Measurements from ENCODE around the gene CCDC57. TPM values are rescaled to one million over a fixed set of nuclear protein-coding genes. Genes with fewer than 3 reads are reported as not detected.

Gene CCDC57
- total RNA-seq, 2 donors from 2014 or later: 5.1 to 7.4 TPM

DNA sequence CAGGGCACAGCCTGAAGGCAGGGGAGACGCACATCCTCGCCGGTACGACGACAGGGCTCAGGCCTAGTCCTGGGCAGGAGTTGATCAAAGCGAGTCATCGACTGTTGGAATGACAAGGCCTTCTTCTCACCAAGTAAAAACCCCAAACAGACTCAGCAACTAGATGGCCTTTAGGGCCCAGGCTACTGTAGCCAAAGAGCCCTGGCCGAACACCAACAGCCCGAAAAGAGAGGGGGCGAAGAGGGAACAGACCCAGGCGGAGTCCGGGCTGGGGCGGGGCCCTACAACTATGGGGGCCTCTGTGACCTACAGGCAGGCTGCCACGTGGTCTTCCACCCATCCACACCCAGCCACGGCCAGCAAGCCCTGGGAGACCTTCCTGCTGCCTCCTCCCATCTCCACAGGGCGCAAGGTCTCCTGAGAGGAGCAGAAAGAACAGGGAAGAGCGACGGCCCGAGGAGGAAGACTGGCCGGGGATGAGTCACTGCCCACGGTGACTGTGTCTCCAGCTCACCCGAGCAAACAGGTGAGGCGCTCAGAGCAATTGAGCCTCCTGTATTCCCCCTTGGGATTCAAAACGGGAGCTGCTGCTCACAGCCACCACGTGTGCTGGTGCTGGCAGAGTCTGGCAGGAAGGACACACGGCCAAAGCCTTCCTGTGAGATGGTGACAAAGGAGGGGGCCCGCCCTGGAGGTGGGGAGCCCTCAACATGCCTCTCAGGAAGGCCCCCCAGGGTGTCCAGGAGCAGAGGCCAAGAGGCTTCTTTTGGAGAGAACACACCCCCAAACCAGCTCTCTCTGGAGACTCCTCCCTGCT lies 33.9 kb upstream of the CCDC57 start:
- Histone ChIP-seq H3K4me3 (no peak overlapping the region), H3K27ac (peak overlapping the region; percentile 56 to 67), H3K4me1 (peaks cover 0 to 45% of the 10 kb centered on the region in 2 donors), H3K27me3 (no peaks in the 10 kb centered on the region), H3K9me3 (no peaks in the 10 kb centered on the region), H3K36me3 (peaks cover 87% of the 10 kb centered on the region)
- no peak for DNase-seq (ENCODE audit: low spot score)
- TF ChIP-seq, protein P1, sequence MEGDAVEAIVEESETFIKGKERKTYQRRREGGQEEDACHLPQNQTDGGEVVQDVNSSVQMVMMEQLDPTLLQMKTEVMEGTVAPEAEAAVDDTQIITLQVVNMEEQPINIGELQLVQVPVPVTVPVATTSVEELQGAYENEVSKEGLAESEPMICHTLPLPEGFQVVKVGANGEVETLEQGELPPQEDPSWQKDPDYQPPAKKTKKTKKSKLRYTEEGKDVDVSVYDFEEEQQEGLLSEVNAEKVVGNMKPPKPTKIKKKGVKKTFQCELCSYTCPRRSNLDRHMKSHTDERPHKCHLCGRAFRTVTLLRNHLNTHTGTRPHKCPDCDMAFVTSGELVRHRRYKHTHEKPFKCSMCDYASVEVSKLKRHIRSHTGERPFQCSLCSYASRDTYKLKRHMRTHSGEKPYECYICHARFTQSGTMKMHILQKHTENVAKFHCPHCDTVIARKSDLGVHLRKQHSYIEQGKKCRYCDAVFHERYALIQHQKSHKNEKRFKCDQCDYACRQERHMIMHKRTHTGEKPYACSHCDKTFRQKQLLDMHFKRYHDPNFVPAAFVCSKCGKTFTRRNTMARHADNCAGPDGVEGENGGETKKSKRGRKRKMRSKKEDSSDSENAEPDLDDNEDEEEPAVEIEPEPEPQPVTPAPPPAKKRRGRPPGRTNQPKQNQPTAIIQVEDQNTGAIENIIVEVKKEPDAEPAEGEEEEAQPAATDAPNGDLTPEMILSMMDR (IDR thresholded peaks at IDR 0.05): no peak

DNA sequence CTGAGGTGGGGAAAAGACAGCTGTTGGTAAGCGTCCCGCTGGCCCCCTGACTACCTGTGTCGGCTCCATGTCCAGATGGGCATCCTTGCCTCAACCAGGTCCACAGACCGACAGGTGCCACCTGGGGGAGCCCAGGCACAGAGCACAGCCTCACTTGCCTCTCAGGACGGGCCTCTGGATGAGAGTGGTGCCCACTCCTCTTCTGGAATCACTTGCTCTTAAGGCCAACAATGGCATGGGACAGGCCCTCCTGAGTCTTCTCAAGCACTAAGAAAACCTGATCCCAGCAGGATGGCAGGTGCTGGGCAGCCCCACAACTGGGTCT lies 33.4 kb upstream of the CCDC57 start:
- TF ChIP-seq, protein P1 (IDR thresholded peaks at IDR 0.05): no peak
- Histone ChIP-seq H3K4me3 (no peak overlapping the region), H3K36me3 (peaks cover 81% of the 10 kb centered on the region), H3K27me3 (no peaks in the 10 kb centered on the region), H3K9me3 (no peaks in the 10 kb centered on the region), H3K27ac (peak overlapping the region; percentile 56 to 67), H3K4me1 (peaks cover 0 to 51% of the 10 kb centered on the region in 2 donors)
- no peak for DNase-seq (ENCODE audit: low spot score)

DNA sequence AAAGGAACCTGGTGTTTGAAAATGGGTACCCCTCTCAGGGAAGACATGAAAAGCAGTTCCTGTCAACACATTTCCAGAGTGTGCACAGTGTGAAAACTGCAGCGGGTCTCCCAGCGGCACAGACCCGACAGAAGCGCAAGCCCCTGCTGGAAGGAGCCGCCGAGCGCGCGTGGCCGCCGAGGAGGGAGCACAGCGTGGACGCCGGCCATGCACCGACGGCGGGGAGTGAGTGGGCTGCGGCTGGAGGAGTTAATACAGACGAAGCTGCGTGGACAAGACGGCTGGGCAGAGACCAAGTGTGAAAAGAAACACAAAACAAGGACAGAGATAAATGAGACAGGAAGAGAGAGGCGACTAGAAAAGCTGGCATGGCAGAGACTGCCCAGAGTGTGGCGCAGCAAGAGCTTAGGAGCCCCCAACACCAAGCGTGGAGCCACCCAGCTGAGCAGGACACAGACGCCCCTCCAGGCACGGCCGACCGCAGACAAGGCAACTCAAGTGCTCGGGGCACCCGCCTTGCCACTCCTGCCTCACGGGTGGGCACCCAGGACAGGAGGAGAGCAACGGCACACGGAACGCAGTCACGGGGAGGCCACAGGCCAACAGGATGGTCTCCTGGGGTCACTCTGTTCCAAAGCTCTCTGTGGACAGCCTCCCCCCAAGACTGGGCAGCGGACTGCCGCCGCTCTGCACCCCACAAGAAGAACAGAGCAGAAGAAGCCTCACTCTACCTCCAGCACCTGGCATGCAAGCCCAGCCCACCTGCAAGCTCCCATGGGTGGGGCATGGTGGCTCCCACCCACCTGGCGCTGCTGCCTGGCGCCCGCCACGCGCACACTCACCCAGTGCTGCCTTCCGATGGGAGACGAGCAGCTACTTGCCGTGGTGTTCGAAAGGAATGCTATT lies 32.7 kb upstream of the CCDC57 start:
- Histone ChIP-seq H3K9me3 (no peaks in the 10 kb centered on the region), H3K36me3 (peaks cover 75% of the 10 kb centered on the region), H3K27ac (no peak overlapping the region), H3K4me3 (no peak overlapping the region), H3K4me1 (peaks cover 0 to 57% of the 10 kb centered on the region in 2 donors), H3K27me3 (no peaks in the 10 kb centered on the region)
- DNase-seq (ENCODE audit: low spot score): no peak
- TF ChIP-seq, protein P1 (IDR thresholded peaks at IDR 0.05): no peak

DNA sequence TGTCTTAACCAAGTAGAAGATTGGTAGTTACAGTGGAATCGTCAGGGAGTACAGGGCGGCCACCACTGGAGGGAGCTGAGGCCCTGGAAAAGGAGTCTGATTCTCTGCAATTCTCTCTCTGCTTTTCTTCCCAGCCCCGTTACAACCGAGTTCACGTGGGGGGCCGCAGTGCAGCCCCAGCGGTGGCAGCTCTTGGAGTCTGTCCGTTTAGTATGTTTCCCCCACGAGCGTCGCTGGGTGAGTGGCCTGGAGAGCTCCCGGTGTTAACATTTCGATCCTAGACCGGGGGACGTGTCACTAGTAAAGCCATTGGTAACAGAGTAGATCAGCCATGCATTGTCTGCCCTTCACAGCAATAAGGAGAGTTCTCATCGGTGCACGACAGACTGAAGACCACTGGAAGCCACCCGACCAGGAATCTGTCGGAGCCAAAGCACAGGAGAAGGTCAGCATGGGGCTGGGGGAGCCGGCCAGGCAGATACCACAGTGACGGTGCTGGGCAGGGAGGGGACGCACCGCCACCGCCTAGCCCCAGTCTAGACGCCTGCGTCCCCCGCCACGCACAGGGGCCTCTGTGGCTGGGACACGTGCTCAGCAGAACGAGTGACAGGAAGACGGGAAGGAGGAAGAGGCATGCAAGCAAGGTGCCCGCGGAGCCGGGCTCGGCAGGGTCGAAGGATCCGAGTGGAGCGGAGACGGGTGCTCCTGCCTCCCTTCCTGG lies 31.9 kb upstream of the CCDC57 start:
- H3K27ac ChIP-seq: no peak overlapping the region
- H3K4me1 ChIP-seq: peaks cover 0 to 65% of the 10 kb centered on the region in 2 donors
- TF ChIP-seq, protein P1 (IDR thresholded peaks at IDR 0.05): peak in 1 of 2 donors; percentile 57
- H3K27me3 ChIP-seq: no peaks in the 10 kb centered on the region
- no peak for DNase-seq (ENCODE audit: low spot score)
- H3K36me3 ChIP-seq: peaks cover 71% of the 10 kb centered on the region
- no peak overlapping the region for H3K4me3 ChIP-seq
- H3K9me3 ChIP-seq: no peaks in the 10 kb centered on the region

DNA sequence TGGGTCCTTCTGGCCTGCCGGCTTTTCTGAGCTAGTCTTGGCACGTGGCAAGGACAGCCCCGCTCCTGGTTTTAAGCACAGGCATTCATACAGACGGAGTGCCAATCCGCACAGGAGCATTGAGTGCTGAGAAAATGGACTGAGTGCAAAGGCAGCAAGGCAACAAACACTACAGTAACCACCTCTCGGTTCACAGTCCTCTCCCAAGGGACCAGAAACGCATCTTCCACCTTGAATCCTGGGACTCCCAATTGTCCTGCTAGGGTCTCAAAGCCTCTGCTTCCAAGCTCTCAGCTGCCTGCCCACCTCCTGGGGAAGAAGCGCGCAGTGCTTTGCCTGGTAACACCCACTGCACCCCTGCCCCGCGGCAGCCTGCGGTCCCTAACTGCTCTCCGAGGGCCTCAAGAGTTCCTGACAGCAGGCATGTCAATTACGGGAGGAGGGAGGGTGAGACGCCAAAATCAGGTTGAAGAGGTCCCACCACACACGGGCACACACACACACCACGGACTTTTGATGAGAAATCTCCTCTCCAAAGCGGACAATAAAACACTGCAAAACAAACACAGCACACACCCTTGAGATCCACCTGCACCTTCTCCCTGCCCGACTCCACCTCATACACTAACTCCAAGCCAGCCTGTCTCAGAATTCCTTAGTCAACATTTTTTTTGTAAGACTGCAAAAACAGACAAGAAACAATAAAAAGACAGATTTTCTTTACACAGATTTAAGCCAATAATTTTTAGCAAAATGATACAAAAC lies 31.2 kb upstream of the CCDC57 start:
- H3K36me3 ChIP-seq: peaks cover 63% of the 10 kb centered on the region
- no peak overlapping the region for H3K4me3 ChIP-seq
- no peak for DNase-seq (ENCODE audit: low spot score)
- no peak overlapping the region for H3K27ac ChIP-seq
- H3K9me3 ChIP-seq: no peaks in the 10 kb centered on the region
- no peaks in the 10 kb centered on the region for H3K27me3 ChIP-seq
- TF ChIP-seq, protein P1 (IDR thresholded peaks at IDR 0.05): no peak
- H3K4me1 ChIP-seq: peaks cover 0 to 73% of the 10 kb centered on the region in 2 donors

Data from right atrium auricular region (tissue), 2 donors.